Panc1 (cell line): Measurements from ENCODE around the gene WNT9A. TPM values are rescaled to one million over a fixed set of nuclear protein-coding genes. Genes with fewer than 3 reads are reported as not detected.
A peak's percentile ranks its signal among the peaks of the same experiment; 100 is the strongest.

Experiments
- ATAC-seq: fragments of 200-7000 bp; cut with Tn5 transposase; 2 replicates; pipeline ENCODE4 v1.9.1; 2020; ENCODE audit warnings: mild to moderate bottlenecking, moderate library complexity
- BruUV-seq: library from RNA; stranded (reverse); fragments of 400-500 nt; replicated peaks from 2 replicates; lab custom pipeline; 2021; lab: Mats Ljungman, UMichigan
- CTCF ChIA-PET: fragments of 300-600 bp; sonication (Branson Sonifier 250); formaldehyde crosslinking; loops from one replicate; lab custom pipeline; 2022; ENCODE audit warnings: antibody characterized with exemption; lab: Charles Lee
- POLR2A ChIA-PET: fragments of 300-600 bp; sonication (Branson Sonifier 250); formaldehyde crosslinking; loops from one replicate; lab custom pipeline; 2022; ENCODE audit warnings: antibody characterized with exemption; lab: Charles Lee
- DNase-seq: peaks from one replicate; pipeline ENCODE4 v3.0.0-alpha.2; 2010; ENCODE audit warnings: low read depth, low spot score
- H3K27ac ChIP-seq: 2 replicates; pipeline ENCODE4 v1.5.1; 2011; ENCODE audit warnings: mild to moderate bottlenecking, low read length, inconsistent platforms
- H3K27me3 ChIP-seq: fragments of 200-500 bp; sonication (Bioruptor generic); 2 replicates; pipeline ENCODE4 v1.6.0; 2014; ENCODE audit warnings: low read length, inconsistent platforms; ENCODE audit not compliant: control insufficient read depth, insufficient read depth
- H3K36me3 ChIP-seq: fragments of 200-500 bp; sonication (Bioruptor generic); 2 replicates; pipeline ENCODE4 v1.5.1; 2014; ENCODE audit warnings: inconsistent platforms, mild to moderate bottlenecking, low read length, moderate library complexity; ENCODE audit not compliant: control insufficient read depth, insufficient read depth
- H3K4me1 ChIP-seq: 2 replicates; pipeline ENCODE4 v1.5.1; 2011; ENCODE audit warnings: inconsistent platforms, mild to moderate bottlenecking, low read length, moderate library complexity; ENCODE audit not compliant: control insufficient read depth, insufficient read depth
- H3K4me3 ChIP-seq, 2 experiments: 2 replicates each; pipeline ENCODE4 v1.5.1; 2011 to 2012; ENCODE audit warnings: low read depth in 2 of 2, low read length in 2 of 2, mild to moderate bottlenecking in 2 of 2, inconsistent platforms in 1 of 2, moderate library complexity in 1 of 2
- H3K9me3 ChIP-seq: fragments of 200-500 bp; sonication (Bioruptor generic); 2 replicates; pipeline ENCODE4 v1.5.1; 2014; ENCODE audit warnings: low read depth, mild to moderate bottlenecking, inconsistent platforms, low read length, moderate library complexity; ENCODE audit not compliant: control insufficient read depth, insufficient read depth
- POLR2AphosphoS5 ChIP-seq: IDR thresholded peaks from 2 replicates; pipeline ENCODE4 v1.6.1; 2012; ENCODE audit warnings: mild to moderate bottlenecking, low read depth, low read length, moderate library complexity
- SIN3A ChIP-seq: IDR thresholded peaks from 2 replicates; pipeline ENCODE4 v1.6.1; 2012; ENCODE audit warnings: low read depth, mild to moderate bottlenecking, low read length, moderate library complexity, borderline replicate concordance; ENCODE audit not compliant: insufficient read depth
- TCF7L2 ChIP-seq: IDR thresholded peaks from 2 replicates; pipeline ENCODE4 v1.6.1; 2011; ENCODE audit warnings: mild to moderate bottlenecking, low read depth, low read length, inconsistent platforms
- in situ Hi-C: cut with HindIII; loops from 2 replicates; pipeline ENCODE4 v1.10.0; 2016; ENCODE audit warnings: low sequenced_read_pairs, low pct_unique_long_range_greater_than_20kb
- intact Hi-C: fragments of 100-400 bp; cut with micrococcal nuclease; formaldehyde crosslinking; loops from one replicate; pipeline ENCODE4 v1.10.0; 2022; ENCODE audit not compliant: unreplicated experiment
- total RNA-seq: library from RNA; stranded (reverse); gene quantifications from one replicate; pipeline ENCODE4 v1.2.1, GENCODE V29; 2021; ENCODE audit not compliant: unreplicated experiment
- TF ChIP-seq, protein P1 (sequence below): fragments of 450-650 bp; IDR thresholded peaks from 2 replicates; pipeline ENCODE4 v1.5.1; 2017; ENCODE audit warnings: mild to moderate bottlenecking
- TF ChIP-seq, protein P2 (sequence below), 2 experiments: IDR thresholded peaks; 2 replicates each; pipeline ENCODE4 v1.6.1; 2011 to 2012; ENCODE audit warnings: low read depth in 2 of 2, control low read depth in 1 of 2, low read length in 1 of 2, mild to moderate bottlenecking in 1 of 2, moderate library complexity in 1 of 2; ENCODE audit not compliant: insufficient read depth in 1 of 2

Gene WNT9A
- total RNA-seq, 1 experiment from 2014 or later: 26.5 TPM

DNA sequence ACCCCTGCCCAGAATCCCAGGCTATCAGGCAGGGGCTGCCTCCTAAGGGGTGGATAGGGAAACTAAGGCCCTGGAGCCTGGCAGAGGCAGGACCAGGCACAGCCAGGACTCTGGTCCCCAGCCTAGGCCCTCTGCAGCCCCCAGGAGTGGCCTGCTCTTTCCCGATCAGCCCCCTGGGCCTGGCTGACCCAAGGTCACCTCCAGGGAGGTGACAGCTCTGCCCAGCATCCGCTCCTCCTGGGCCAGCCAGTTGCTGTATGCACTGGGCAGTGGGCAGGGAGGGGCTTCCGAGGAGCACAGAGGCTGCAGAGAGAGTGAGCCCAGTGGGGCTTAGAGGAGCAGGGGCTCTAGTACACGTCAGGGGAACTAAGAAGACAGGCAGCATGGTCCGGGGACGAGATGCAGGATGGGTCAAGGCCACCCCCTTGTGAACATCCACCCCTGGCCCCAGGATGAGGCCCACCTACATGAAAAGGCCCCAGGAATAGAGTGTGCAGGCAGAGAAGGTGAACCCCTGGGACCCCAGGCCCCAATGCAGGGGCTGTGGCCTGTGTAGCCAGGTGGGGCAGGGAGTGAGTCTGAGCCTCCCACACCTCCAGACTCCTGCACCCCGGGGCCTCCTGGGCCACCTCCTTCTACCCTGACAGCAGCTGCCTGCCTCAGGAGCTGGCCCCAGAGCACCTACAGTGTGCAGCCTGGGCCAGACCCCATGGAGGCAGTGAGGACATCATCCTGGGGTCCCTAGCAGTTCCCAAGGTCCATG lies 32.8 kb downstream of the WNT9A start:
- POLR2A ChIA-PET: no interaction called here
- H3K27ac ChIP-seq: no peak overlapping the region
- in situ Hi-C loops: no loop called here
- no peaks in the 10 kb centered on the region for H3K9me3 ChIP-seq
- no peaks in the 10 kb centered on the region for H3K36me3 ChIP-seq
- intact Hi-C loops: no loop called here
- ATAC-seq (no peak), DNase-seq (no peak)
- CTCF ChIA-PET: interaction anchor here (0.7 kb wide), 1 partner anchor 127 kb away, joined by 7 read pairs; no protein-coding TSS in a partner anchor
- no peak overlapping the region for H3K4me3 ChIP-seq
- no peaks in the 10 kb centered on the region for H3K27me3 ChIP-seq
- no peak for TF ChIP-seq POLR2AphosphoS5
- no peak for TF ChIP-seq SIN3A
- TF ChIP-seq, protein P1, sequence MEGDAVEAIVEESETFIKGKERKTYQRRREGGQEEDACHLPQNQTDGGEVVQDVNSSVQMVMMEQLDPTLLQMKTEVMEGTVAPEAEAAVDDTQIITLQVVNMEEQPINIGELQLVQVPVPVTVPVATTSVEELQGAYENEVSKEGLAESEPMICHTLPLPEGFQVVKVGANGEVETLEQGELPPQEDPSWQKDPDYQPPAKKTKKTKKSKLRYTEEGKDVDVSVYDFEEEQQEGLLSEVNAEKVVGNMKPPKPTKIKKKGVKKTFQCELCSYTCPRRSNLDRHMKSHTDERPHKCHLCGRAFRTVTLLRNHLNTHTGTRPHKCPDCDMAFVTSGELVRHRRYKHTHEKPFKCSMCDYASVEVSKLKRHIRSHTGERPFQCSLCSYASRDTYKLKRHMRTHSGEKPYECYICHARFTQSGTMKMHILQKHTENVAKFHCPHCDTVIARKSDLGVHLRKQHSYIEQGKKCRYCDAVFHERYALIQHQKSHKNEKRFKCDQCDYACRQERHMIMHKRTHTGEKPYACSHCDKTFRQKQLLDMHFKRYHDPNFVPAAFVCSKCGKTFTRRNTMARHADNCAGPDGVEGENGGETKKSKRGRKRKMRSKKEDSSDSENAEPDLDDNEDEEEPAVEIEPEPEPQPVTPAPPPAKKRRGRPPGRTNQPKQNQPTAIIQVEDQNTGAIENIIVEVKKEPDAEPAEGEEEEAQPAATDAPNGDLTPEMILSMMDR: no peak
- no peak for TF ChIP-seq TCF7L2
- TF ChIP-seq, protein P2, sequence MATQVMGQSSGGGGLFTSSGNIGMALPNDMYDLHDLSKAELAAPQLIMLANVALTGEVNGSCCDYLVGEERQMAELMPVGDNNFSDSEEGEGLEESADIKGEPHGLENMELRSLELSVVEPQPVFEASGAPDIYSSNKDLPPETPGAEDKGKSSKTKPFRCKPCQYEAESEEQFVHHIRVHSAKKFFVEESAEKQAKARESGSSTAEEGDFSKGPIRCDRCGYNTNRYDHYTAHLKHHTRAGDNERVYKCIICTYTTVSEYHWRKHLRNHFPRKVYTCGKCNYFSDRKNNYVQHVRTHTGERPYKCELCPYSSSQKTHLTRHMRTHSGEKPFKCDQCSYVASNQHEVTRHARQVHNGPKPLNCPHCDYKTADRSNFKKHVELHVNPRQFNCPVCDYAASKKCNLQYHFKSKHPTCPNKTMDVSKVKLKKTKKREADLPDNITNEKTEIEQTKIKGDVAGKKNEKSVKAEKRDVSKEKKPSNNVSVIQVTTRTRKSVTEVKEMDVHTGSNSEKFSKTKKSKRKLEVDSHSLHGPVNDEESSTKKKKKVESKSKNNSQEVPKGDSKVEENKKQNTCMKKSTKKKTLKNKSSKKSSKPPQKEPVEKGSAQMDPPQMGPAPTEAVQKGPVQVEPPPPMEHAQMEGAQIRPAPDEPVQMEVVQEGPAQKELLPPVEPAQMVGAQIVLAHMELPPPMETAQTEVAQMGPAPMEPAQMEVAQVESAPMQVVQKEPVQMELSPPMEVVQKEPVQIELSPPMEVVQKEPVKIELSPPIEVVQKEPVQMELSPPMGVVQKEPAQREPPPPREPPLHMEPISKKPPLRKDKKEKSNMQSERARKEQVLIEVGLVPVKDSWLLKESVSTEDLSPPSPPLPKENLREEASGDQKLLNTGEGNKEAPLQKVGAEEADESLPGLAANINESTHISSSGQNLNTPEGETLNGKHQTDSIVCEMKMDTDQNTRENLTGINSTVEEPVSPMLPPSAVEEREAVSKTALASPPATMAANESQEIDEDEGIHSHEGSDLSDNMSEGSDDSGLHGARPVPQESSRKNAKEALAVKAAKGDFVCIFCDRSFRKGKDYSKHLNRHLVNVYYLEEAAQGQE (IDR thresholded peaks at IDR 0.05; ENCODE audit: insufficient read depth in 1 of 2, low read depth in 2 of 2, low read length in 1 of 2): no peak
- BruUV-seq: no TSS peak
- H3K4me1 ChIP-seq: peaks cover 27% of the 10 kb centered on the region

DNA sequence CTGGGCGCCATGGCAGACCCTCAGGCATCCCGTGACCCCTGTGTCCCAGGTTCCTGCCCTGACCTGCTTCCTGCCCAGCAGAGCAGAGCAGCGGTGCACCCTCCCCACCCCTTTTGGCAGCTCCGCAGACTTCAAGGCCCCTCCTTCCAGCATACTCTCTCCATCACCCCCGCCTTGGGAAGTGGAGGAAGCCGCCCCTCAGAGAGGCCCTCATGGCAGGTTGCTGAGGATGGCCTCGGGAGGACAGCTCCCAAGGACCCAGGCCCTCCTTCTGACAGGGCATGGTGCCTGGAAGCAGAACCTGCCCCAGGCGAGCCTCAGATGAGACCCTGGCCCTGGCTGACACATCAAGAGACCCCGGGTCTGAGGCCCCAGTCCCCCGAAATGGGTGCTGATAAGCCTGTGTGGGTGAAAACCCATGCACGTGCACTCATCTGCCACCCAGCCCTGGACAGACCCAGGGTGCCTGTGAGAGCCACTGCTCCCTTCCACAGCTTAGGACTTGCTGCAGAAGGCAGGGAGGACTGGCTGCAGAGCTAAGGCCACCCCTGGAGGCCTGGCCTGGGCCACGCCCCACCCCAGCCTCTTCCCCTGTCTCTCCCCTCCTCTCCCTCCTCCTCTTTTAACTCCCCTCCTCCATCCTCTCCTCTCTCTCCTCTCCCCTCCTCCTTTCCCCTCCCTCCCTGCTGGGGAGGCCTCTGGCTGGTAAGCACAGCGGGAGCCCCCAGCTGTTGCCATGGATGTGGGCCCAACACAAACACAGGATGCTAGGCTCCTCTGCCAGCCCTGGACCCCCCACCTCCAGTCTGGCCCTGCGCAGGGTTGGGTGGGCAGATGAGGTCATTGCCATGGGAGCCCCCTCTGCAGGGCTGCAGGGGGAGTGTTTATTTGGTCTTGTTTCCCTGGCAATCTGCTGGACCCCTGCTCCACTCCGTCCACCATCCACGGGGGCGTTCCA lies 33.7 kb downstream of the WNT9A start:
- Histone ChIP-seq H3K36me3 (no peaks in the 10 kb centered on the region), H3K27ac (no peak overlapping the region), H3K27me3 (no peaks in the 10 kb centered on the region), H3K4me1 (peaks cover 27% of the 10 kb centered on the region), H3K9me3 (no peaks in the 10 kb centered on the region), H3K4me3 (no peak overlapping the region)
- no TSS peak for BruUV-seq
- in situ Hi-C loops: no loop called here
- ChIA-PET POLR2A (interaction anchor here (1.1 kb wide), 1 partner anchor 39 kb away, joined by 4 read pairs; no protein-coding TSS in a partner anchor), CTCF (interaction anchor here (0.7 kb wide), 1 partner anchor 126 kb away, joined by 7 read pairs; no protein-coding TSS in a partner anchor)
- TF ChIP-seq, protein P2 (IDR thresholded peaks at IDR 0.05; ENCODE audit: insufficient read depth in 1 of 2, low read depth in 2 of 2, low read length in 1 of 2): no peak
- TF ChIP-seq SIN3A (no peak), POLR2AphosphoS5 (no peak), TCF7L2 (no peak)
- TF ChIP-seq, protein P1: no peak
- no peak for DNase-seq
- peak; percentile 64 for ATAC-seq
- intact Hi-C loops: no loop called here
